Fibroblast of lung (primary cell): ENCODE data around the gene GSG1L. TPM values are rescaled to one million over a fixed set of nuclear protein-coding genes. Genes with fewer than 3 reads are reported as not detected.
A peak's percentile ranks its signal among the peaks of the same experiment; 100 is the strongest.

ENCODE experiments used
- DNase-seq, 2 donors: peaks; one replicate each; pipeline versions ENCODE4 v3.0.0 to v3.0.0-alpha.2; 2010; ENCODE audit warnings: low read depth in 2 of 2
- H2AFZ ChIP-seq: 2 replicates; pipeline ENCODE4 v1.5.1; 2012; ENCODE audit warnings: low read length, control low read depth, inconsistent platforms
- H3K27ac ChIP-seq: 2 replicates; pipeline ENCODE4 v1.5.1; 2011; ENCODE audit warnings: low read length, control low read depth; ENCODE audit not compliant: insufficient read depth
- H3K27me3 ChIP-seq: 2 replicates; pipeline ENCODE4 v1.5.1; 2011; ENCODE audit warnings: mild to moderate bottlenecking, low read length; ENCODE audit not compliant: control insufficient read depth, insufficient read depth
- H3K36me3 ChIP-seq: 2 replicates; pipeline ENCODE4 v1.5.1; 2011; ENCODE audit warnings: low read length; ENCODE audit not compliant: control insufficient read depth, insufficient read depth
- H3K4me1 ChIP-seq: 2 replicates; pipeline ENCODE4 v1.5.1; 2011; ENCODE audit warnings: low read length; ENCODE audit not compliant: control insufficient read depth, insufficient read depth; ENCODE audit errors: extremely low read depth
- H3K4me2 ChIP-seq: 2 replicates; pipeline ENCODE4 v1.5.1; 2011; ENCODE audit warnings: low read length, control low read depth; ENCODE audit not compliant: insufficient read depth; ENCODE audit errors: extremely low read depth
- H3K4me3 ChIP-seq, 4 experiments: fragments of 200-600 bp in 1 of 4; sonication (generic) in 1 of 4; replicated peaks in 1 of 4; 2 replicates each; pipeline ENCODE4 v1.5.1; 2011 to 2016; ENCODE audit warnings: low read length in 4 of 4, low read depth in 3 of 4, mild to moderate bottlenecking in 3 of 4, control low read depth in 2 of 4, inconsistent platforms in 1 of 4, mixed read lengths in 1 of 4; ENCODE audit not compliant: insufficient read depth in 1 of 4; ENCODE audit errors: control extremely low read depth in 1 of 4
- H3K79me2 ChIP-seq: 2 replicates; pipeline ENCODE4 v1.5.1; 2012; ENCODE audit warnings: mild to moderate bottlenecking, low read length, inconsistent platforms; ENCODE audit not compliant: control insufficient read depth, insufficient read depth
- H3K9ac ChIP-seq: 2 replicates; pipeline ENCODE4 v1.5.1; 2011; ENCODE audit warnings: mild to moderate bottlenecking, low read length, control low read depth; ENCODE audit not compliant: insufficient read depth
- H3K9me3 ChIP-seq: 2 replicates; pipeline ENCODE4 v1.5.1; 2012; ENCODE audit warnings: low read depth, low read length; ENCODE audit not compliant: control insufficient read depth, insufficient read depth
- H4K20me1 ChIP-seq: 2 replicates; pipeline ENCODE4 v1.5.1; 2011; ENCODE audit warnings: low read length; ENCODE audit not compliant: control insufficient read depth, insufficient read depth; ENCODE audit errors: extremely low read depth
- CTCF ChIP-seq, 2 donors: IDR thresholded peaks in 1 of 2; conservative IDR thresholded peaks in 1 of 2; 1 replicate in 1 of 2; 2 replicates in 1 of 2; pipeline ENCODE4 v1.5.1; 2011 to 2012; ENCODE audit warnings: low read length in 2 of 2, control low read depth in 1 of 2, inconsistent platforms in 1 of 2, low read depth in 1 of 2, mild to moderate bottlenecking in 1 of 2
- EZH2 ChIP-seq: IDR thresholded peaks from 2 replicates; pipeline ENCODE4 v1.5.1; 2012; ENCODE audit warnings: low read length, control low read depth, mild to moderate bottlenecking; ENCODE audit errors: missing control alignments
- polyA plus RNA-seq, 2 donors: library from polyadenylated mRNA; depleted of rRNA in 1 of 2; stranded (reverse) in 1 of 2; unstranded in 1 of 2; fragments of >200 nt; gene quantifications; 2 replicates each; pipeline ENCODE4 v1.2.1, GENCODE V29; 2011 to 2012; ENCODE audit warnings: missing spikeins in 1 of 2
- total RNA-seq: library from RNA; depleted of rRNA; stranded (reverse); fragments of >200 nt; gene quantifications from 2 replicates; pipeline ENCODE4 v1.2.1, GENCODE V29; 2014

Gene GSG1L
- total and polyA plus RNA-seq, 2 donors (not counting 1 experiment from before 2014, with no cell fraction given): not detected

- Histone ChIP-seq H2AFZ (no peak overlapping the region), H3K9me3 (no peaks in the 10 kb centered on the region), H3K79me2 (no peaks in the 10 kb centered on the region), H4K20me1 (no peaks in the 10 kb centered on the region), H3K27ac (no peak overlapping the region), H3K4me1 (no peaks in the 10 kb centered on the region), H3K9ac (no peak overlapping the region), H3K36me3 (peaks cover 1% of the 10 kb centered on the region), H3K4me2 (no peak overlapping the region), H3K4me3 (no peak overlapping the region), H3K27me3 (no peaks in the 10 kb centered on the region)
- TF ChIP-seq CTCF (conservative IDR thresholded peaks at IDR 0.05 in 1 of 2, IDR thresholded peaks at IDR 0.05 in 1 of 2; ENCODE audit: low read depth in 1 of 2, low read length in 2 of 2) (no peak), EZH2 (no peak)
- DNase-seq: no peak
These were observed 296.4 kb downstream of the GSG1L start for GRCh38 chr16:27767081-27767480.

GRCh38 chr16:27766236-27766925 lies 297.1 kb downstream of the GSG1L start:
- H3K36me3 ChIP-seq: peaks cover 4% of the 10 kb centered on the region
- H2AFZ ChIP-seq: no peak overlapping the region
- no peaks in the 10 kb centered on the region for H3K27me3 ChIP-seq
- TF ChIP-seq EZH2: no peak
- no peak overlapping the region for H3K4me2 ChIP-seq
- H3K9ac ChIP-seq: no peak overlapping the region
- H3K4me3 ChIP-seq: no peak overlapping the region
- H3K27ac ChIP-seq: no peak overlapping the region
- no peaks in the 10 kb centered on the region for H4K20me1 ChIP-seq
- no peak for DNase-seq
- H3K9me3 ChIP-seq: no peaks in the 10 kb centered on the region
- no peaks in the 10 kb centered on the region for H3K4me1 ChIP-seq
- no peaks in the 10 kb centered on the region for H3K79me2 ChIP-seq

GRCh38 chr16:27764869-27765675 lies 298.4 kb downstream of the GSG1L start:
- H3K9me3 ChIP-seq: no peaks in the 10 kb centered on the region
- H3K4me3 ChIP-seq: no peak overlapping the region
- H3K4me1 ChIP-seq: no peaks in the 10 kb centered on the region
- no peak for TF ChIP-seq CTCF (conservative IDR thresholded peaks at IDR 0.05 in 1 of 2, IDR thresholded peaks at IDR 0.05 in 1 of 2; ENCODE audit: low read depth in 1 of 2, low read length in 2 of 2)
- TF ChIP-seq EZH2: no peak
- H4K20me1 ChIP-seq: no peaks in the 10 kb centered on the region
- no peak overlapping the region for H3K9ac ChIP-seq
- H3K27ac ChIP-seq: no peak overlapping the region
- no peak overlapping the region for H3K4me2 ChIP-seq
- peak in 1 of 2 donors; percentile 8 for DNase-seq
- H3K27me3 ChIP-seq: no peaks in the 10 kb centered on the region
- no peaks in the 10 kb centered on the region for H3K79me2 ChIP-seq
- H2AFZ ChIP-seq: no peak overlapping the region
- H3K36me3 ChIP-seq: peaks cover 3% of the 10 kb centered on the region
